Endothelial cell of umbilical vein (primary cell): Measurements from ENCODE around the gene PRR7. TPM values are rescaled to one million over a fixed set of nuclear protein-coding genes. Genes with fewer than 3 reads are reported as not detected.

Experiments used
- BruUV-seq: library from RNA; stranded (reverse); fragments of 400-500 nt; replicated peaks from 2 replicates; lab custom pipeline; 2021; lab: Mats Ljungman, UMichigan
- CTCF ChIA-PET: fragments of 300-600, 350-600 bp; sonication (Branson Sonifier 250); formaldehyde crosslinking; loops from one replicate; lab custom pipeline; 2021; ENCODE audit warnings: antibody characterized with exemption, inconsistent platforms; lab: Charles Lee
- POLR2A ChIA-PET: fragments of 300-600, 350-600 bp; sonication (Branson Sonifier 250); formaldehyde crosslinking; loops from one replicate; lab custom pipeline; 2021; ENCODE audit warnings: antibody characterized with exemption, inconsistent platforms; lab: Charles Lee
- DNase-seq: peaks from one replicate; pipeline ENCODE4 v3.0.0-alpha.2; 2011; ENCODE audit warnings: low read depth, low spot score
- FAIRE-seq: peaks from 2 replicates; lab custom pipeline; 2011; peaks lifted over from hg19 to GRCh38; lab: Jason Lieb, UNC
- H2AFZ ChIP-seq: 2 replicates; pipeline ENCODE4 v1.6.0; 2012; ENCODE audit warnings: low read depth, low read length, control low read depth, inconsistent platforms
- H3K27ac ChIP-seq: 2 replicates; pipeline ENCODE4 v1.5.1; 2011; ENCODE audit warnings: low read depth, mild to moderate bottlenecking, control low read depth, low read length, moderate library complexity; ENCODE audit not compliant: insufficient read depth
- H3K27me3 ChIP-seq, 2 experiments: 2 replicates each; pipeline versions ENCODE4 v1.6.0 to v1.6.1; 2011; ENCODE audit warnings: low read length in 2 of 2, mixed read lengths in 1 of 2; ENCODE audit not compliant: control insufficient read depth in 2 of 2, insufficient read depth in 2 of 2
- H3K36me3 ChIP-seq, 2 experiments: 2 replicates in 1 of 2; 3 replicates in 1 of 2; pipeline ENCODE4 v1.5.1; 2011; ENCODE audit warnings: low read length in 2 of 2, mild to moderate bottlenecking in 1 of 2, moderate library complexity in 1 of 2; ENCODE audit not compliant: control insufficient read depth in 2 of 2, insufficient read depth in 2 of 2; ENCODE audit errors: extremely low read depth in 1 of 2
- H3K4me1 ChIP-seq: 3 replicates; pipeline ENCODE4 v1.5.1; 2011; ENCODE audit warnings: mild to moderate bottlenecking, low read length; ENCODE audit not compliant: control insufficient read depth, insufficient read depth; ENCODE audit errors: extremely low read depth
- H3K4me2 ChIP-seq: 2 replicates; pipeline ENCODE4 v1.6.1; 2011; ENCODE audit warnings: low read length, control low read depth, mixed read lengths; ENCODE audit not compliant: insufficient read depth
- H3K4me3 ChIP-seq, 3 experiments: fragments of 200-600 bp in 1 of 3; sonication (generic), shearing (Covaris generic) in 1 of 3; replicated peaks in 1 of 3; 2 replicates each; pipeline ENCODE4 v1.5.1; 2011 to 2016; ENCODE audit warnings: control low read depth in 3 of 3, low read length in 3 of 3, mild to moderate bottlenecking in 2 of 3, inconsistent platforms in 1 of 3, low read depth in 1 of 3, moderate library complexity in 1 of 3; ENCODE audit not compliant: insufficient read depth in 1 of 3
- H3K79me2 ChIP-seq: 2 replicates; pipeline ENCODE4 v1.6.0; 2012; ENCODE audit warnings: low read length, inconsistent platforms; ENCODE audit not compliant: control insufficient read depth, insufficient read depth
- H3K9ac ChIP-seq: replicated peaks from 2 replicates; pipeline ENCODE3; 2011; ENCODE audit warnings: low read length, control low read depth; ENCODE audit not compliant: insufficient read depth; ENCODE audit errors: extremely low read depth
- H3K9me1 ChIP-seq: replicated peaks from 3 replicates; pipeline ENCODE4 v1.6.0; 2011; ENCODE audit warnings: mild to moderate bottlenecking, low read length; ENCODE audit not compliant: control insufficient read depth, insufficient read depth; ENCODE audit errors: extremely low read depth
- H3K9me3 ChIP-seq: replicated peaks from 2 replicates; pipeline ENCODE4 v1.5.1; 2012; ENCODE audit warnings: low read length, inconsistent platforms; ENCODE audit not compliant: control insufficient read depth, insufficient read depth
- H4K20me1 ChIP-seq: replicated peaks from 2 replicates; pipeline ENCODE3; 2011; ENCODE audit warnings: mild to moderate bottlenecking, low read length; ENCODE audit not compliant: control insufficient read depth, insufficient read depth; ENCODE audit errors: extremely low read depth
- CTCF ChIP-seq, 2 donors: IDR thresholded peaks; 1 replicate in 1 of 2; 2 replicates in 1 of 2; pipeline ENCODE4 v1.5.1; 2011; ENCODE audit warnings: low read length in 2 of 2, mild to moderate bottlenecking in 2 of 2, moderate library complexity in 2 of 2, control low read depth in 1 of 2, inconsistent platforms in 1 of 2, low read depth in 1 of 2; ENCODE audit not compliant: insufficient read depth in 1 of 2; ENCODE audit errors: extremely low read depth in 1 of 2
- EZH2 ChIP-seq: IDR thresholded peaks from 2 replicates; pipeline ENCODE4 v1.6.1; 2012; ENCODE audit warnings: borderline replicate concordance, low read depth, mild to moderate bottlenecking, moderate library complexity, low read length, inconsistent platforms; ENCODE audit not compliant: severe bottlenecking
- FOS ChIP-seq: IDR thresholded peaks from 2 replicates; pipeline ENCODE4 v1.6.1; 2011; ENCODE audit warnings: mild to moderate bottlenecking, low read length, moderate library complexity, borderline replicate concordance; ENCODE audit not compliant: insufficient read depth
- GATA2 ChIP-seq: IDR thresholded peaks from 2 replicates; pipeline ENCODE4 v1.7.0; 2011; ENCODE audit warnings: low read depth, mild to moderate bottlenecking, moderate library complexity, mixed read lengths, low read length; ENCODE audit not compliant: insufficient read length, insufficient read depth
- JUN ChIP-seq: IDR thresholded peaks from 2 replicates; pipeline ENCODE4 v1.6.1; 2011; ENCODE audit warnings: borderline replicate concordance, low read depth; ENCODE audit not compliant: insufficient read length, insufficient read depth
- MAX ChIP-seq: IDR thresholded peaks from 2 replicates; pipeline ENCODE4 v1.6.1; 2011; ENCODE audit not compliant: insufficient read depth, insufficient read length
- MYC ChIP-seq: IDR thresholded peaks from one replicate; pipeline ENCODE4 v1.6.1; 2011; ENCODE audit warnings: mild to moderate bottlenecking, low read depth, low read length
- POLR2A ChIP-seq: IDR thresholded peaks from 2 replicates; pipeline ENCODE4 v1.6.1; 2012; ENCODE audit warnings: low read depth, mild to moderate bottlenecking, control low read depth, low read length
- POLR2AphosphoS5 ChIP-seq: IDR thresholded peaks from 2 replicates; pipeline ENCODE4 v1.6.1; 2012; ENCODE audit warnings: low read depth, mild to moderate bottlenecking, control low read depth, low read length, moderate library complexity; ENCODE audit not compliant: insufficient read depth
- dilution Hi-C: fragments of 300-500 bp; cut with MboI; formaldehyde crosslinking; loops from one replicate; pipeline ENCODE4 v1.15.0; 2019; ENCODE audit warnings: low sequenced_read_pairs; ENCODE audit not compliant: extremely low pct_ligation_motif_present
- intact Hi-C: fragments of 100-400 bp; cut with micrococcal nuclease; formaldehyde crosslinking; loops from one replicate; pipeline ENCODE4 v1.10.0; 2022
- polyA plus RNA-seq, 4 experiments: library from polyadenylated mRNA; depleted of rRNA in 3 of 4; stranded (reverse) in 3 of 4; unstranded in 1 of 4; fragments of >200 nt; gene quantifications; 2 replicates each; pipeline versions ENCODE4 v1.2.1 to v1.2.3, GENCODE V29; 2011 to 2012; ENCODE audit warnings: missing spikeins in 1 of 4
- total RNA-seq: library from RNA; stranded (reverse); gene quantifications from 2 replicates; pipeline ENCODE4 v1.2.3, GENCODE V29; 2021

Gene PRR7
- total and polyA plus RNA-seq, 2 donors (not counting 3 experiments of a cell fraction or from before 2014, with no cell fraction given): 6.5 to 6.6 TPM

- Histone ChIP-seq H3K27me3 (no peaks in the 10 kb centered on the region), H3K9me1 (no peaks in the 10 kb centered on the region), H3K36me3 (peaks cover 16 to 34% of the 10 kb centered on the region in 2 experiments), H4K20me1 (no peaks in the 10 kb centered on the region), H3K4me3 (no peak overlapping the region), H2AFZ (no peak overlapping the region), H3K9ac (no peak overlapping the region), H3K4me2 (no peak overlapping the region), H3K4me1 (peaks cover 31% of the 10 kb centered on the region), H3K79me2 (peaks cover 49% of the 10 kb centered on the region), H3K9me3 (no peaks in the 10 kb centered on the region), H3K27ac (peak overlapping the region; percentile 16)
- dilution Hi-C loops: no loop called here
- no TSS peak for BruUV-seq
- no peak for TF ChIP-seq POLR2AphosphoS5
- no peak for TF ChIP-seq JUN
- no peak for TF ChIP-seq MYC
- no peak for TF ChIP-seq GATA2
- no peak for TF ChIP-seq FOS
- TF ChIP-seq CTCF (IDR thresholded peaks at IDR 0.05; ENCODE audit: extremely low read depth in 1 of 2, insufficient read depth in 1 of 2, low read depth in 1 of 2, low read length in 2 of 2): no peak
- TF ChIP-seq POLR2A: no peak
- TF ChIP-seq EZH2: no peak
- TF ChIP-seq MAX: no peak
- DNase-seq: no peak
- FAIRE-seq: no peak
- ChIA-PET POLR2A (no interaction called here), CTCF (interaction anchor here (0.7 to 4.5 kb wide), 4 partner anchors 13 to 79 kb away, joined by 3 to 57 read pairs (median 3); no protein-coding TSS in a partner anchor)
- intact Hi-C loops: loop anchor here (10.0 kb wide), 1 partner anchor 1025 kb away; the partner anchor contains the start of gene FAF2
Observed at GRCh38 chr5:177469750-177470525, 23.3 kb downstream of the PRR7 start.
